Effector memory CD4-positive, alpha-beta T cell (primary cell): ENCODE results near the gene UBE2F.

Experiments used
- DNase-seq, 3 donors: peaks; one replicate each; pipeline ENCODE4 v3.0.0-alpha.2; 2020
- H3K27ac ChIP-seq: 2 replicates; pipeline ENCODE4 v1.7.0; 2013; ENCODE audit warnings: mild to moderate bottlenecking, low read length, moderate library complexity; ENCODE audit not compliant: insufficient read depth, poor library complexity, severe bottlenecking
- H3K27me3 ChIP-seq: replicated peaks from 2 replicates; pipeline ENCODE4 v1.7.0; 2013; ENCODE audit warnings: mild to moderate bottlenecking, low read length; ENCODE audit not compliant: insufficient read depth, control insufficient read depth, poor library complexity, severe bottlenecking
- H3K36me3 ChIP-seq: 2 replicates; pipeline ENCODE4 v1.7.0; 2013; ENCODE audit warnings: mild to moderate bottlenecking, low read length, moderate library complexity; ENCODE audit not compliant: control insufficient read depth, insufficient read depth
- H3K4me1 ChIP-seq: 2 replicates; pipeline ENCODE4 v1.7.0; 2013; ENCODE audit warnings: low read length, mild to moderate bottlenecking; ENCODE audit not compliant: control insufficient read depth, insufficient read depth, poor library complexity, severe bottlenecking
- H3K4me3 ChIP-seq: 2 replicates; pipeline ENCODE4 v1.7.0; 2013; ENCODE audit warnings: low read length, low read depth, mild to moderate bottlenecking; ENCODE audit not compliant: insufficient read depth, poor library complexity, severe bottlenecking
- H3K9me3 ChIP-seq: 2 replicates; pipeline ENCODE4 v1.7.0; 2013; ENCODE audit warnings: mild to moderate bottlenecking, low read length, moderate library complexity; ENCODE audit not compliant: control insufficient read depth
- total RNA-seq, 3 donors: gene quantifications; one replicate each; lab custom pipeline; 2026; lab: John Stamatoyannopoulos, UW

Gene UBE2F
- 9.0 to 12.6 (median 10.8) reads per million in 3 donors for total RNA-seq

- Histone ChIP-seq H3K36me3 (no peaks in the 10 kb centered on the region), H3K27me3 (no peaks in the 10 kb centered on the region), H3K27ac (peak within 1 kb of the TSS; percentile 42), H3K4me3 (peak within 1 kb of the TSS; percentile 81), H3K9me3 (peaks cover 13% of the 10 kb centered on the region), H3K4me1 (peaks cover 20% of the 10 kb centered on the region)
- peak; percentile 93 to 94 (median 94) for DNase-seq
These were observed at the start of gene UBE2F for GRCh38 chr2:237966565-237967462. Gene UBE2F, plus strand, starts transcription at chr2:237967014. Its CDS starts 6,094 bp downstream, at chr2:237973108.

- no peak for DNase-seq
- Histone ChIP-seq H3K27ac (no peak overlapping the region), H3K4me1 (no peaks in the 10 kb centered on the region), H3K36me3 (no peaks in the 10 kb centered on the region), H3K27me3 (no peaks in the 10 kb centered on the region), H3K9me3 (no peaks in the 10 kb centered on the region), H3K4me3 (no peak overlapping the region)
These were observed 49.0 kb upstream of the UBE2F start for GRCh38 chr2:237917696-237918374.

- Histone ChIP-seq H3K9me3 (no peaks in the 10 kb centered on the region), H3K36me3 (no peaks in the 10 kb centered on the region), H3K4me1 (peaks cover 4% of the 10 kb centered on the region), H3K27ac (no peak overlapping the region), H3K4me3 (no peak overlapping the region), H3K27me3 (no peaks in the 10 kb centered on the region)
- no peak for DNase-seq
These were observed 47.2 kb upstream of the UBE2F start for GRCh38 chr2:237919593-237919992.

- Histone ChIP-seq H3K36me3 (no peaks in the 10 kb centered on the region), H3K27me3 (no peaks in the 10 kb centered on the region), H3K4me3 (no peak overlapping the region), H3K4me1 (peaks cover 4% of the 10 kb centered on the region), H3K9me3 (no peaks in the 10 kb centered on the region), H3K27ac (no peak overlapping the region)
- no peak for DNase-seq
These were observed 46.1 kb upstream of the UBE2F start for GRCh38 chr2:237920673-237921072.

GRCh38 chr2:237921967-237922492 lies 44.8 kb upstream of the UBE2F start:
- H3K9me3 ChIP-seq, result no peaks in the 10 kb centered on the region
- no peaks in the 10 kb centered on the region for H3K36me3 ChIP-seq
- H3K4me3 ChIP-seq, result no peak overlapping the region
- no peak overlapping the region for H3K27ac ChIP-seq
- no peaks in the 10 kb centered on the region for H3K27me3 ChIP-seq
- no peak for DNase-seq
- peaks cover 8% of the 10 kb centered on the region for H3K4me1 ChIP-seq

GRCh38 chr2:237922641-237923361 lies 44.0 kb upstream of the UBE2F start:
- Histone ChIP-seq H3K4me3 (no peak overlapping the region), H3K4me1 (peaks cover 8% of the 10 kb centered on the region), H3K9me3 (no peaks in the 10 kb centered on the region), H3K36me3 (no peaks in the 10 kb centered on the region), H3K27me3 (no peaks in the 10 kb centered on the region), H3K27ac (no peak overlapping the region)
- DNase-seq, result no peak

GRCh38 chr2:237923481-237924163 lies 43.2 kb upstream of the UBE2F start:
- Histone ChIP-seq H3K27ac (no peak overlapping the region), H3K4me3 (no peak overlapping the region), H3K27me3 (no peaks in the 10 kb centered on the region), H3K36me3 (no peaks in the 10 kb centered on the region), H3K9me3 (no peaks in the 10 kb centered on the region), H3K4me1 (peaks cover 8% of the 10 kb centered on the region)
- peak; percentile 46 to 62 (median 54) for DNase-seq

GRCh38 chr2:237924164-237924534 lies 42.7 kb upstream of the UBE2F start:
- H3K4me1 ChIP-seq, result peaks cover 8% of the 10 kb centered on the region

GRCh38 chr2:237927135-237927534 lies 39.7 kb upstream of the UBE2F start:
- H3K4me3 ChIP-seq, result no peak overlapping the region
- no peaks in the 10 kb centered on the region for H3K9me3 ChIP-seq
- no peaks in the 10 kb centered on the region for H3K36me3 ChIP-seq
- peaks cover 8% of the 10 kb centered on the region for H3K4me1 ChIP-seq
- H3K27ac ChIP-seq, result no peak overlapping the region
- DNase-seq, result no peak
- no peaks in the 10 kb centered on the region for H3K27me3 ChIP-seq

More at GRCh38 chr2:237924164-237924534, 42.7 kb upstream of the UBE2F start:
- Histone ChIP-seq H3K27ac (no peak overlapping the region), H3K27me3 (no peaks in the 10 kb centered on the region), H3K9me3 (no peaks in the 10 kb centered on the region), H3K4me3 (no peak overlapping the region), H3K36me3 (no peaks in the 10 kb centered on the region)
- no peak for DNase-seq
